Lower leg skin (tissue), 3 donors: ENCODE results near the gene MAN1A1.

ENCODE experiments used
- CTCF ChIP-seq, 3 donors: fragments of 450-650 bp; IDR thresholded peaks; one replicate each; pipeline ENCODE4 v1.5.1; 2016; ENCODE audit warnings: antibody characterized with exemption in 3 of 3, mild to moderate bottlenecking in 3 of 3, moderate library complexity in 2 of 3
- POLR2A ChIP-seq, 2 donors: fragments of 450-650 bp; IDR thresholded peaks; one replicate each; pipeline ENCODE4 v1.6.1; 2016 to 2017; ENCODE audit warnings: antibody characterized with exemption in 2 of 2, mild to moderate bottlenecking in 1 of 2, moderate library complexity in 1 of 2

DNA sequence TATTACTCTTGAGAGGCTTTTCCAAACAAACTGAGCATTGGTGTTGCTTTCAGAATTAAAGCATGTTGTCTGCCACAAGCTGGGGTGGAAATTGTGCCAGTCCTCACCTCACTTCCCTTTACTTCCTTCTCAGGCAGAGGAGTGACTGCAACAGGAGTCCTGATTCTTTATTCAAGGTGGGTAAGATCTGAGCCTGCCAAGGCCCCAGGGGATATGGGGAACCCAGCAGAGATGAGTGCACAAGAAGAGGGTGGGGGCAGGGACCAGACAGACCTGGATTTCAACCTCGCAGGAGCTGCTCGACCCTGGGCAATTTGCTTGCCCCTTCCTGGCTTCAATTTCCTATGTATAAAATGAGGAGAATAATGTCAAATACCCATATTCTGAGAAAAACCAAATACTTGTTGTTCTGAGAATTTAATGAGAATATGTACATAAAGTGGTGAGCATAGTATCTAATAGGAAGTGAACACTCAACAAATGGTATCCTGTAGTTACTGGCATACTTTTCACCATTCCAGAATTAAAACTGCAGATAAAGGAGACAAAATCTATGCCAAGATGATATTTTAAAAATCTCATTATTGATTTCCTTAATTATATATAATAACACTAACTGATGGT, 17.8 kb downstream of the MAN1A1 start:
- TF ChIP-seq CTCF (IDR thresholded peaks at IDR 0.05) (no peak), POLR2A (IDR thresholded peaks at IDR 0.05) (no peak)
